Pancreas (tissue), 10 donors: ENCODE data around the gene SYNGAP1. TPM values are rescaled to one million over a fixed set of nuclear protein-coding genes. Genes with fewer than 3 reads are reported as not detected.

ENCODE experiments used
- ATAC-seq, 4 donors: fragments of 200-7000 bp; cut with Tn5 transposase; one replicate each; pipeline versions ENCODE4 v1.8.0 to v1.9.1; 2020; ENCODE audit warnings: mild to moderate bottlenecking in 4 of 4, moderate library complexity in 4 of 4
- DNase-seq, 6 donors: peaks; one replicate each; pipeline ENCODE4 v3.0.0-alpha.2; 2020
- FAIRE-seq: peaks from 2 replicates; lab custom pipeline; 2012; peaks lifted over from hg19 to GRCh38; lab: Jason Lieb, UNC
- H3K27ac ChIP-seq, 4 donors: fragments of 200-600 bp; sonication (generic); 1 replicate in 3 of 4; 2 replicates in 1 of 4; pipeline versions ENCODE4 v1.5.0 to v1.8.0; 2020
- H3K27me3 ChIP-seq, 4 donors: fragments of 200-600 bp; one replicate each; pipeline ENCODE4 v1.8.0; 2021
- H3K36me3 ChIP-seq, 3 donors: fragments of 200-600 bp; sonication (generic) in 1 of 3; one replicate each; pipeline versions ENCODE4 v1.5.0 to v1.8.0; 2020 to 2021
- H3K4me1 ChIP-seq, 3 donors: fragments of 200-600 bp; one replicate each; pipeline ENCODE4 v1.8.0; 2021
- H3K4me3 ChIP-seq, 4 donors: fragments of 200-600 bp; sonication (generic) in 2 of 4; one replicate each; pipeline versions ENCODE4 v1.5.0 to v1.8.0; 2020 to 2021
- H3K9me3 ChIP-seq, 4 donors: fragments of 200-600 bp; one replicate each; pipeline ENCODE4 v1.8.0; 2021
- WGBS, 2 donors: extraction: QIAGEN DNeasy Blood & Tissue Kit; methylation state at CpG; one replicate each; pipeline ENCODE4 v1.1.7; 2013; 5-methylcytosine and 5-hydroxymethylcytosine counted together
- intact Hi-C, 3 donors: fragments of 100-400 bp; cut with DNase I; formaldehyde crosslinking; loops; one replicate each; pipeline versions ENCODE4 v1.11.1 to v1.14.2; 2022
- polyA plus RNA-seq, 2 donors: library from polyadenylated mRNA; stranded (reverse); fragments of 200-250 nt; gene quantifications; one replicate each; pipeline ENCODE4 v1.2.3, GENCODE V29; 2013
- total RNA-seq, 6 donors: library from RNA; stranded (reverse); fragmentation: NEBNext Ultra II Directional in 4 of 6; extraction: Animal tissue kit (Norgen Biotek cat#: 25700) in 4 of 6; gene quantifications; one replicate each; pipeline versions ENCODE4 v1.2.1 to v1.2.4, GENCODE V29; 2021 to 2023
- TF ChIP-seq, protein P1 (sequence below), 4 donors: fragments of 200-600 bp; sonication (generic) in 3 of 4; IDR thresholded peaks; one replicate each; pipeline versions ENCODE4 v1.5.0 to v1.8.0; 2021; ENCODE audit warnings: antibody characterized with exemption in 4 of 4
- donor health status: healthy with polysubstance abuse.
- donor health status: DM: no; HTN: no; CAD: no; lungs with moderate emphysema.
- donor health status: DM: no; HTN: no; CAD: no.
- donor health status: control.
- donor health status: control.
- donor health status: Bipolar disorder and iron deficiency.
- donor health status: DM: yes; HTN: yes; CAD: no.
- donor health status: DM: no; HTN: no; CAD: no.
- donor health status: DM: no; HTN: no; CAD: no.
- donor health status: DM: yes; HTN: yes; CAD: no.

SYNGAP1 gene
- total and polyA plus RNA-seq, 8 donors = 4.6 to 16.4 (median 5.8) TPM

DNA sequence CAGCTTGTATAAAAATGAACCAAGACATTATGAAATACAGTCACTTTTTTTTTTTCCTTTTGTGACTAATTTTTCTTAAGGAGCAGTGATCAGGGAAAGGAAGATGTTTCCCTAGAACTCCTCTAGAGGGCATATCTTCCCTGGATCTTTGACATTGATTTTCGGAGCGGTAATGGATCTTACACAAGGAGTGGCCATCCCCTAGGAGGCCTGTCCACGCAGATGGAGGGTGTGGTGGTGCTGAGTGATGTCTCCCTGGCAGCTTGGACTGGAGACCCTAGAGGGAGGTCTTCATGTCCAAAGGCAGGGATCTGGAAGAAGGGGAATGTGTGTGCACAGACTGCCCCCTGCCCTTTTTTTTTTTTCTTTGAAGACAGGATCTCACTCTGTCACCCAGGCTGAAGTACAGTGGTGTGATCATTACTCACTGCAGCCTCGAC, 35.3 kb upstream of the SYNGAP1 start:
- Histone ChIP-seq H3K9me3 (no peaks in the 10 kb centered on the region), H3K4me1 (no peaks in the 10 kb centered on the region), H3K36me3 (no peaks in the 10 kb centered on the region), H3K27me3 (no peaks in the 10 kb centered on the region), H3K27ac (no peak overlapping the region), H3K4me3 (no peak overlapping the region)
- DNase-seq (no peak), ATAC-seq (peak in 3 of 4 donors; percentile 48 to 53 (median 49)), FAIRE-seq (no peak)
- WGBS, 2 donors = 10 to 28% methylated on average over 4 of the region's 4 CpGs
- TF ChIP-seq, protein P1, sequence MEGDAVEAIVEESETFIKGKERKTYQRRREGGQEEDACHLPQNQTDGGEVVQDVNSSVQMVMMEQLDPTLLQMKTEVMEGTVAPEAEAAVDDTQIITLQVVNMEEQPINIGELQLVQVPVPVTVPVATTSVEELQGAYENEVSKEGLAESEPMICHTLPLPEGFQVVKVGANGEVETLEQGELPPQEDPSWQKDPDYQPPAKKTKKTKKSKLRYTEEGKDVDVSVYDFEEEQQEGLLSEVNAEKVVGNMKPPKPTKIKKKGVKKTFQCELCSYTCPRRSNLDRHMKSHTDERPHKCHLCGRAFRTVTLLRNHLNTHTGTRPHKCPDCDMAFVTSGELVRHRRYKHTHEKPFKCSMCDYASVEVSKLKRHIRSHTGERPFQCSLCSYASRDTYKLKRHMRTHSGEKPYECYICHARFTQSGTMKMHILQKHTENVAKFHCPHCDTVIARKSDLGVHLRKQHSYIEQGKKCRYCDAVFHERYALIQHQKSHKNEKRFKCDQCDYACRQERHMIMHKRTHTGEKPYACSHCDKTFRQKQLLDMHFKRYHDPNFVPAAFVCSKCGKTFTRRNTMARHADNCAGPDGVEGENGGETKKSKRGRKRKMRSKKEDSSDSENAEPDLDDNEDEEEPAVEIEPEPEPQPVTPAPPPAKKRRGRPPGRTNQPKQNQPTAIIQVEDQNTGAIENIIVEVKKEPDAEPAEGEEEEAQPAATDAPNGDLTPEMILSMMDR (IDR thresholded peaks at IDR 0.05) = no peak
- intact Hi-C loops = no loop called here

- WGBS, 2 donors = 75 to 93% methylated on average over 2 of the region's 2 CpGs
- no peak for ATAC-seq
- intact Hi-C loops = no loop called here
- DNase-seq = no peak
- no peaks in the 10 kb centered on the region for H3K9me3 ChIP-seq
- H3K27ac ChIP-seq = no peak overlapping the region
- no peaks in the 10 kb centered on the region for H3K36me3 ChIP-seq
- H3K4me1 ChIP-seq = peaks cover 0 to 6% (median 5%) of the 10 kb centered on the region in 3 donors
- no peaks in the 10 kb centered on the region for H3K27me3 ChIP-seq
- no peak for FAIRE-seq
- no peak overlapping the region for H3K4me3 ChIP-seq
- TF ChIP-seq, protein P1 (IDR thresholded peaks at IDR 0.05) = no peak
These were observed 29.7 kb upstream of the SYNGAP1 start for GRCh38 chr6:33390173-33390572.

GRCh38 chr6:33390767-33391277, 29.0 kb upstream of the SYNGAP1 start:
- TF ChIP-seq, protein P1 (IDR thresholded peaks at IDR 0.05) = no peak
- FAIRE-seq (no peak), ATAC-seq (no peak), DNase-seq (no peak)
- no peak overlapping the region for H3K4me3 ChIP-seq
- H3K9me3 ChIP-seq = no peaks in the 10 kb centered on the region
- 82 to 83% methylated on average over 9 of the region's 9 CpGs for WGBS, 2 donors
- peaks cover 0 to 6% (median 5%) of the 10 kb centered on the region in 3 donors for H3K4me1 ChIP-seq
- peak overlapping the region; percentile 75 to 96 (median 90) for H3K27ac ChIP-seq
- no peaks in the 10 kb centered on the region for H3K36me3 ChIP-seq
- intact Hi-C loops = no loop called here
- no peaks in the 10 kb centered on the region for H3K27me3 ChIP-seq

- no peaks in the 10 kb centered on the region for H3K27me3 ChIP-seq
- TF ChIP-seq, protein P1 (IDR thresholded peaks at IDR 0.05) = peak; percentile 95 to 98 (median 96)
These were observed 28.5 kb upstream of the SYNGAP1 start, which contains the start of gene KIFC1 for GRCh38 chr6:33391278-33391921. TSS of gene KIFC1 (plus strand) at chr6:33391823. CDS start at chr6:33391986, 163 bp downstream.

More at GRCh38 chr6:33391278-33391921, 28.5 kb upstream of the SYNGAP1 start, which contains the start of gene KIFC1:
- DNase-seq = peak; percentile 97 to 100 (median 99)
- WGBS, 2 donors = 0 to 1% methylated on average over 67 of the region's 67 CpGs
- peak within 1 kb of the TSS; percentile 27 to 51 (median 38) for H3K4me3 ChIP-seq
- peaks cover 0 to 6% (median 5%) of the 10 kb centered on the region in 3 donors for H3K4me1 ChIP-seq
- H3K9me3 ChIP-seq = no peaks in the 10 kb centered on the region
- intact Hi-C loops = no loop called here
- H3K36me3 ChIP-seq = no peaks in the 10 kb centered on the region
- ATAC-seq = peak; percentile 94 to 98 (median 96)
- FAIRE-seq = peak; percentile 98
- H3K27ac ChIP-seq = peak within 1 kb of the TSS; percentile 75 to 96 (median 90)
